NK-92 (cell line): Measurements from ENCODE around the gene HECA.
"Not testable (repeated sequence)": the region's sequence is repeated elsewhere in the genome, so short reads cannot be mapped to it uniquely, and the experiment has no call there.

Experiments
- DNase-seq: peaks from one replicate; lab custom pipeline; 2025; ENCODE audit not compliant: unreplicated experiment; lab: John Stamatoyannopoulos, UW

Gene HECA

GRCh38 chr6:139135578-139136545 is 982 bp downstream of the HECA start:
- no peak for DNase-seq

DNA sequence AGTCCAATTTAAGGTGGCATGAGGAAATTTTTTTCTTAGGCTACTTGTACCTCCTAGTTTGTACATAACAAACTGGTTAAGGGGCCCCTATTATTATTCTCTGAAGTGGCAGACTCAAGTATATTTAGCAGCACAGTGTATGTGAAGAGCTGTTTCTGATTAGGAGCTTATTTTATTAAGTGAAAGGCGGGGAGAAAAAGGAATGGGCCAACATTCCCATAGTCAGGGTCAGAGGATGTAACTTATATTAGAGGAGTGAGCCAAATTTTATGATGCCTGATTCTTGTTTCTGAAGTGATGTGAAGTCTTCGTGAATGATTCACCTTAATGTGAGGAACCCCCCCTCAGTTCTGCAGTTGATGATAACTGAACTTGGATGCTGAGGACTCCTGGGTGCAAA is 2.8 kb downstream of the HECA start:
- no peak for DNase-seq

- DNase-seq = not testable (repeated sequence)
These were observed 6.0 kb downstream of the HECA start for GRCh38 chr6:139140854-139141253.

DNA sequence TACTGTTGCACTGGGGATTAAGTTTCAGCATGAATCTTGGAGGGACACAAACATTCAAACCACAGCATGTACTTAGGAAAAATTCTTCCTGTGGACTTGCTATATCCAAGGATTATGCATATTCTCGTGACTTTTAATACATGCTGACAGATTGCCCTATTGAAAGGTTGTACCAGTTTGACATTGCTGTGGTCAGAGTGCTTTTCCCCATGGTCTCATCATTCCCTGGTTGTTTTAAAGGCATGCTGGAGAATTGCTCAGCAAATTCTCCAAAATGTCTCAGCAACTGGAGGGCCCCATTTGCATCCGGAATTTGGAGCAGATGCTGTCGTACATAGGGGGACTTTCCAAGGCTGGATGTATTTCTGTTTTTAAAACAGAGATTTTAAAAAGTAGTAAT is 7.4 kb downstream of the HECA start:
- DNase-seq = no peak

GRCh38 chr6:139143111-139143510 is 8.2 kb downstream of the HECA start:
- DNase-seq = no peak

- no peak for DNase-seq
These were observed 9.7 kb downstream of the HECA start for GRCh38 chr6:139144490-139145085.

- DNase-seq = no peak
These were observed 10.8 kb downstream of the HECA start for GRCh38 chr6:139145661-139146060.

DNA sequence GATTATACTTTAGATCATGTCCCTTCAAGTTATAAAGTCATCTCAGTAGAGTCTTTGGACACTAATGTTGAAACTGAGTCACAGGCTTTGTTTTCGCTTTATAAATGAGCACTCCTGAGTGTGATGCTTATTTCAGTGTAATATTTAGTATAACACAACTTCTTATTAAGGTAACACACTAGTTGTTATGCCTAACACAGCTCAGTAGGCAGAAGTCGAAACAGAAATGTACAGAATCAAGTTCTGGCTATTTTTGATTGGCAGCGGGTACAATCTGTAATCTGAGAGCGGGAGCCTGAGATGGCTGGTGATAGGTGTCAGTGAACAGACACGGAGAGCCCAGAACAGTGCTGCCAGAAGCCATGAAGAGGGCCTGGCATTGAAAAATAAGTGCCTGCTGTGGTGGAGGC is 11.4 kb downstream of the HECA start:
- DNase-seq = no peak

- DNase-seq = no peak
These were observed 12.7 kb downstream of the HECA start for GRCh38 chr6:139147628-139148027.

- no peak for DNase-seq
These were observed 13.8 kb downstream of the HECA start for GRCh38 chr6:139148557-139149235.

DNA sequence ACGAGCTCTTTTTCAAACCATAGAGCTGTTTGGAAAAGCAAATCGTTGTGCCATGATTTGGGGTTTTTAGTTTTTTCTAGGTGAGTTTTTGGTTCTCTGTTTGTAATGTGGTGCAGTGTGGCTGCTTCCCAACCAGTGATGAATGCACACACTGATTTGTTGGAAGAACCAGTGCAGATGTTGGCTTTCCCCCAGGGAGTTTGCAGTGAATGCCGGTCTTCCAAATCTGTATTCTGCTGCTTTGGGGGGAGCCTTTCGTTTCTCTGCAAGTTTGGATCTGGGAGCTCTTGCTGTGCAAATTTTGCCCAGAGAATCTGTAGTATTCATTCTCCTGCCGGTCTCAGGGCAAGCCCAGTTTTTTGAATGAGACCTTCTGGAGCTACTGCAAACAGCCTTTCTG is 14.5 kb downstream of the HECA start:
- no peak for DNase-seq

GRCh38 chr6:139150920-139151319 is 16.0 kb downstream of the HECA start:
- no peak for DNase-seq

GRCh38 chr6:139151425-139152087 is 16.7 kb downstream of the HECA start:
- DNase-seq = no peak

- no peak for DNase-seq
These were observed 17.4 kb downstream of the HECA start for GRCh38 chr6:139152088-139152891.

DNA sequence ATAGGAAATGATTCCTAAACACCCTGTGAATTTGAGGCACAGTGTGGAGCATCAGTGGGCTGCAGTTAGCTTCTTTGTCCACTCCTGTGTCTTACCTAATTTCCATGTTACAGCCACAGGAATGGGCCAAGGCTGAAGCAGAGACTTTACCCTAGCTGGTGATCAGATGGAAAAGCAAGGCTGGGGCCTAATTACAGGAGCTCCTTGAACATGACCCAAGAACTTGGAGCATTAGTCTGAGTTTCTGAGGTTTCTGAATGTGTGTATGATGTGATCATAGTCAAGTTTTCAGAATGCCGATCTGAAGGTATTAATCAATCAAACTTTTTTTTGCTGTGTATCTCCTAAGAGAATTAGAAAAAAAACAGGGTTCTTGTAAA is 18.0 kb downstream of the HECA start:
- DNase-seq = no peak

GRCh38 chr6:139153855-139154254 is 19.0 kb downstream of the HECA start:
- DNase-seq = no peak

DNA sequence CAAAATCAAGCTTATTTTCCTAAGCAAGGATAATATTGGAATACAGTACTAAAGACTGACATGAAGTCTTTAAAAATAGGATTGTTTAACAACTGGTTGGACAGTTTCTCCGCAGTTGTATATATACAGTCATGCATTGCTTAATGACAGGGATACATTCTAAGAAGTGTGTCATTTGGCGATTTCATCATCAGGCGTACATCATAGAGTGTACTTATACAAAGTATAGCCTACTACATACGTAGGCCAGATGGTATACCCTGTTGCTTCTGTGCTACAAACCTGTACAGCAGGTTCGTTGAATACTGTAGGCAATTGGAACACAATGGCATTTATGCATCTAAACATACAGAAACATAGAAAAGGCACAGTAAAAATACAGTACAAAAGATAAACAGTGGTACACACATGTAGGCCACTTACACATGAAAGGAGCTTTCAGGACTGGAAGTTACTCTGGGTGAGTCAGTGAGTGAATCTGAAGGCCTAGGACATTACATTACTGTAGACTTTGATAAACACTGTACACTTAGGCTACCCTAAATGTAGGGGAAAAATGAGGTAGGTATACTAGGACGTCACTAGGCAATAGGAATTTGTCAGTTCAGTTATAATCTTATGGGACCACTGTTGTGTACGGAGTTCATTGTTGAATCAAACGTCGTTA is 20.1 kb downstream of the HECA start:
- DNase-seq = no peak

DNA sequence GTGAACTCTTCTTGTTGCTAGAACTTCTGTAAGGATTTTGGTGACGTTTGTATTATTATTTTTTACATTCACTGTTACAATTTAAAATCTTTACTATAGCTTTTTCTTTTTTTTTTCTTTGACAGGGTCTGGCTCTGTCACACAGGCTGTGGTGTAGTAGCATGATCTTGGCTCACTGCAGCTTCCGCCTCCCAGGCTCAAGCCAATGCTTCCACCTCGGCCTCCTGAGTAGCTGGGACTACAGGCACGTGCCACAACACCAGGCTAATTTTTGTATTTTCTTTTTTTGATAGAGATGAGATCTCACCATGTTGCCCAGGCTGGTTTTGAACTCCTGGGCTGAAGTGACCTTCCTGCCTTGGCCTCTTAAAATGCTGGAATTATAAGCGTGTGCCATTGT is 21.2 kb downstream of the HECA start:
- no peak for DNase-seq

DNA sequence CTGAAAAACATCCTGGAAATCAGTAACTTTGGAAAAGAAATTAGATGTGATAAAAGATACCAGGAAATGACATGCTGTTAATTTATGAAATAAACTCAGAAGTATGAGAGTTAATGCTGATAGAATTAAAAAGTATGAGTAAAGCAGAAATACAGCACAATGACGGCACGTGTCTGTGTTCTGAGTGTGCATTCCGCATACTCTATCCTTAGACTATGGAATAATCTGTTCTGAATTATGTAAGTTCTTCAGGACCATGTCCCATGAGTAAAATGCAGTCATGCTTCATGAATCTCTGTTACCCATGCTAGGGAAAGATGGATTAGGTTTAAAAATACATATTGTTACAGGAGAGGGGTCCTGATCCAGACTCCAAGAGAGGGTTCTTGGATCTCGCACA is 21.7 kb downstream of the HECA start:
- no peak for DNase-seq

- not testable (repeated sequence) for DNase-seq
These were observed 22.2 kb downstream of the HECA start for GRCh38 chr6:139157086-139157485.
